Gastrocnemius medialis (tissue), 4 donors: ENCODE data around the gene IMP4.

Experiments used
- CTCF ChIP-seq, 5 experiments: fragments of 450-650 bp in 3 of 5; fragments of 200-600 bp in 2 of 5; sonication (generic) in 2 of 5; IDR thresholded peaks in 4 of 5; conservative IDR thresholded peaks in 1 of 5; 1 replicate in 4 of 5; 2 replicates in 1 of 5; pipeline ENCODE4 v1.5.1; 2016 to 2019; ENCODE audit warnings: antibody characterized with exemption in 5 of 5, mild to moderate bottlenecking in 3 of 5, moderate library complexity in 3 of 5
- POLR2A ChIP-seq, 2 donors: fragments of 450-650 bp; IDR thresholded peaks; one replicate each; pipeline ENCODE4 v1.6.1; 2017; ENCODE audit warnings: antibody characterized with exemption in 2 of 2, mild to moderate bottlenecking in 2 of 2, moderate library complexity in 2 of 2

DNA sequence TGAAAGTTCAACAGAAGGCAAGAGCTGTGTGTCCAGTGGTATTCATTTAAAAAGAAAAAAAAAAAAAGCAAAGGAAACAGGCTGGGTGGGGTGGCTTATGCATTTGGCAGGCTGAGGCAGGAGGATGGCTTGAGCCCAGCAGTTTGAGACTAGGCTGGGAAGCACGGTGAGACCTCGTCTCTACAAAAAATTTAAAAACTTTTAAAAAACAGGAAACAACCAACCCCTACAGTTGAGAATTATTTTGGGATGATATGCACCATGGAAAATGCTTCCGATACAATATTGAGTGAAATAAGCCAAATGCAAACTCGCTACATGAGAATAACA lies 44.3 kb downstream of the IMP4 start:
- TF ChIP-seq CTCF (IDR thresholded peaks at IDR 0.05 in 4 of 5, conservative IDR thresholded peaks at IDR 0.05 in 1 of 5) = no peak
- no peak for TF ChIP-seq POLR2A (IDR thresholded peaks at IDR 0.05)
